ENCODE results near the gene NOTCH4. TPM values are rescaled to one million over a fixed set of nuclear protein-coding genes. Genes with fewer than 3 reads are reported as not detected.

NOTCH4 gene
- total RNA-seq, result 0.65 and 0.96 TPM in 2 replicates

GRCh38 chr6:32223258-32224235 is at the start of gene NOTCH4:
NOTCH4 (minus strand) TSS chr6:32224067; CDS start chr6:32223928, 139 bp downstream.

GRCh38 chr6:32192608-32193039 is 31.2 kb downstream of the NOTCH4 start, which contains the start of gene GPSM3:
GPSM3 (minus strand) TSS chr6:32192643; CDS start chr6:32192513, 130 bp downstream.

GRCh38 chr6:32190054-32190851 is 33.6 kb downstream of the NOTCH4 start, which contains the start of gene PBX2:
PBX2 (minus strand) TSS chr6:32190202; CDS start chr6:32189915, 287 bp downstream.

GRCh38 chr6:32184084-32184640 is 39.7 kb downstream of the NOTCH4 start, which contains the start of gene AGER:
AGER (minus strand) TSS chr6:32184253; CDS start chr6:32184222, 31 bp downstream.

GRCh38 chr6:32177788-32178546 is 45.9 kb downstream of the NOTCH4 start, which contains the start of gene RNF5:
RNF5 (plus strand) TSS chr6:32178405; CDS start chr6:32178512, 107 bp downstream.

GRCh38 chr6:32175711-32176475 is 48.0 kb downstream of the NOTCH4 start, which contains the start of gene AGPAT1:
AGPAT1 (minus strand) TSS chr6:32176084; CDS start chr6:32171496, 4,588 bp downstream.

GRCh38 chr6:32164295-32164694 is 59.6 kb downstream of the NOTCH4 start, which contains the start of gene EGFL8:
EGFL8 (plus strand) TSS chr6:32164595; CDS start chr6:32166166, 1,571 bp downstream.

GRCh38 chr6:32153564-32154513 is 70.0 kb downstream of the NOTCH4 start, which contains the start of gene PPT2:
PPT2 (plus strand) TSS chr6:32154141; CDS start chr6:32154595, 454 bp downstream.

GRCh38 chr6:32151863-32152768 is 71.8 kb downstream of the NOTCH4 start, which contains the start of gene PRRT1:
PRRT1 (minus strand) TSS chr6:32151939; CDS start chr6:32151827, 112 bp downstream.

Other genes with a start within 250 kb of the NOTCH4 start
- gene C4A, start 242.0 kb downstream of the NOTCH4 start, total RNA-seq, result 9.4 and 12.3 TPM in 2 replicates
- gene C4B, start 209.3 kb downstream of the NOTCH4 start, total RNA-seq, result 8.4 and 12.6 TPM in 2 replicates
- 0.20 and 0.26 TPM in 2 replicates for gene CYP21A2, start 185.7 kb downstream of the NOTCH4 start, total RNA-seq
- gene TNXB, start 114.7 kb downstream of the NOTCH4 start, total RNA-seq, result 9.8 and 66.7 TPM in 2 replicates
- gene ATF6B, start 95.8 kb downstream of the NOTCH4 start, total RNA-seq, result 23.8 and 27.5 TPM in 2 replicates
- gene FKBPL, start 93.8 kb downstream of the NOTCH4 start, total RNA-seq, result 3.0 and 3.5 TPM in 2 replicates
- 0.36 and 0.39 TPM in 2 replicates for gene PRRT1, start 72.1 kb downstream of the NOTCH4 start, total RNA-seq
- gene PPT2, start 69.9 kb downstream of the NOTCH4 start, total RNA-seq, result 62.9 and 78.8 TPM in 2 replicates
- 1.4 and 1.5 TPM in 2 replicates for gene EGFL8, start 59.5 kb downstream of the NOTCH4 start, total RNA-seq
- 37.7 and 39.3 TPM in 2 replicates for gene AGPAT1, start 48.0 kb downstream of the NOTCH4 start, total RNA-seq
- gene RNF5, start 45.7 kb downstream of the NOTCH4 start, total RNA-seq, result 20.5 and 26.7 TPM in 2 replicates
- gene AGER, start 39.8 kb downstream of the NOTCH4 start, total RNA-seq, result 0.30 and 0.33 TPM in 2 replicates
- 38.8 and 45.9 TPM in 2 replicates for gene PBX2, start 33.9 kb downstream of the NOTCH4 start, total RNA-seq
- gene GPSM3, start 31.4 kb downstream of the NOTCH4 start, total RNA-seq, result 1.5 and 1.7 TPM in 2 replicates
- gene TSBP1, start 147.8 kb upstream of the NOTCH4 start, total RNA-seq, result not detected in 2 replicates
- gene BTNL2, start 183.1 kb upstream of the NOTCH4 start, total RNA-seq, result not detected in 2 replicates
- gene HLA-DRA, start 215.8 kb upstream of the NOTCH4 start, total RNA-seq, result 0.07 and 5.2 TPM in 2 replicates